GM18526 (cell line): ENCODE measurements around the gene ENO1.

ENCODE experiments used
- POLR2A ChIP-seq: IDR thresholded peaks from 3 replicates; pipeline ENCODE4 v1.6.1; 2011; ENCODE audit not compliant: insufficient read length; ENCODE audit errors: extremely low read depth

Gene ENO1

GRCh38 chr1:8878448-8878697, at the start of gene ENO1:
Gene ENO1, minus strand, starts transcription at chr1:8878686. Its CDS starts 3,778 bp downstream, at chr1:8874908.
- peak; percentile 98 for TF ChIP-seq POLR2A

- no peak for TF ChIP-seq POLR2A
Measured at GRCh38 chr1:8926707-8927694, 48.5 kb upstream of the ENO1 start.

- no peak for TF ChIP-seq POLR2A
Measured at GRCh38 chr1:8925960-8926359, 47.5 kb upstream of the ENO1 start.

- TF ChIP-seq POLR2A = no peak
Measured at GRCh38 chr1:8925406-8925805, 46.9 kb upstream of the ENO1 start.

- no peak for TF ChIP-seq POLR2A
Measured at GRCh38 chr1:8922962-8923361, 44.5 kb upstream of the ENO1 start.

- no peak for TF ChIP-seq POLR2A
Measured at GRCh38 chr1:8915446-8915845, 37.0 kb upstream of the ENO1 start.

GRCh38 chr1:8914466-8914865, 36.0 kb upstream of the ENO1 start:
- no peak for TF ChIP-seq POLR2A

GRCh38 chr1:8913457-8913856, 35.0 kb upstream of the ENO1 start:
- TF ChIP-seq POLR2A = no peak

GRCh38 chr1:8911416-8912309, 33.2 kb upstream of the ENO1 start:
- no peak for TF ChIP-seq POLR2A

- no peak for TF ChIP-seq POLR2A
Measured at GRCh38 chr1:8910914-8911313, 32.4 kb upstream of the ENO1 start.

GRCh38 chr1:8910331-8910730, 31.8 kb upstream of the ENO1 start:
- no peak for TF ChIP-seq POLR2A

GRCh38 chr1:8908388-8909151, 30.1 kb upstream of the ENO1 start:
- TF ChIP-seq POLR2A = no peak

GRCh38 chr1:8905582-8906191, 27.2 kb upstream of the ENO1 start:
- no peak for TF ChIP-seq POLR2A

- no peak for TF ChIP-seq POLR2A
Measured at GRCh38 chr1:8903908-8904650, 25.6 kb upstream of the ENO1 start.
